Measurements from ENCODE around the gene NKX3-2. TPM values are rescaled to one million over a fixed set of nuclear protein-coding genes. Genes with fewer than 3 reads are reported as not detected.

Gene NKX3-2
- polyA plus RNA-seq, 3 donors, result not detected

DNA sequence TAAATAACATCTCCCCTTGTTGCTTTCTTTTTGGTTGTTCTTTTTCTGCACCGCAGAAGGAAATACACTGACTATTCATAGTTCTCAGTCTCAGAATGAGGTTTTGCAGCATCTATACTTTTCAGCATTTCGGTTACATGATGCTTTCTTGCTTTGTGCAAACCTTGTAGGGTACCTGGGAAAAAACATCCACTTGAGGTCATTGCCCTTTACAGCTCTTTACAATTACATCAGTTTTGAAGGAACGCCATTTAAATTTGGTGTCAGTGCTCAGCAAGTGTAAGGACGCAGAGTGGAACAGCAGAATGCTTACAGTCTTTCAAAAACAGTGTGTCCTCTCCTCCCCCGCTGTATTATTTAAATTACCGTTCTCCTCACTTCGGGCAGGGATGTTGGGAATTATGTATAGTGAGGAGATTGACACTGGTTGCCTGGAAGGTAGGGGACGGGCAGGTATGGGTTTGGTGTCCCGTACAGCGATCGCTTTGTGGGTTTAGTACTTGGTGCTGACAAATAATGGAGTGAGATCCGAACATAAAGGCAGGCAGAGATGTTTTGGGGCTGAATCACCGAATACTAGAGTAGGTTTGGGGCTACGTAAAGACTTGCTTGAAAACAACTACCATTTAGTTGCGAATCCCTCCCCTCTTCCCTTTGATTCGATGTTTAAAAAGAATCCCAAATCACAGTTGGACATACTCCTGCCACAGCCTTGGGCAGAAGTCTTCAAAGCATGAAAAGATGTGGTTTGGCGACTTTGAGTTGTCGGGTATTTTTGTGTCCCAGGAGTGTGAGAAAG is 2.0 kb upstream of the NKX3-2 start:
- DNase-seq (ENCODE audit: low read depth in 3 of 3, low spot score in 2 of 3), result no peak

DNA sequence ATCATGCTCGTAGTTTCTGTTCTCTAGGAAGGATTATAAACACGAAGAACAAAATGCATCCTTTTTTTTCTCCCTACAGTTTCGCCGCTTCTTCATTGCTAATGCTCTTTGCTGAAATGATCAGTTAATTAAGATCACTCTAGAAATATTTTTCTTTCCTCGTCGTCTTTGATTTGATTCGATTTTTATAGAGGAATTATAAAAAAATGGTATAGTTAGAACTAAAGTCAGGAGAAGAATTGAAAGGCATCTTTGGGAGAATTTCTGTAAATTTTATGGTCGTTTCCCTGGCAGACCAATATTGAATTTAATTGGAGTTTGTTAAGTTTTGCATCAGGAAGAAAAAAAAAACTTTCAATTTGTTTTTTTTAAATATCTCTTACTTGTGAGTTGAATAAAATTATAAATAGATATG is 1.1 kb upstream of the NKX3-2 start:
- no peak for DNase-seq (ENCODE audit: low read depth in 3 of 3, low spot score in 2 of 3)

DNA sequence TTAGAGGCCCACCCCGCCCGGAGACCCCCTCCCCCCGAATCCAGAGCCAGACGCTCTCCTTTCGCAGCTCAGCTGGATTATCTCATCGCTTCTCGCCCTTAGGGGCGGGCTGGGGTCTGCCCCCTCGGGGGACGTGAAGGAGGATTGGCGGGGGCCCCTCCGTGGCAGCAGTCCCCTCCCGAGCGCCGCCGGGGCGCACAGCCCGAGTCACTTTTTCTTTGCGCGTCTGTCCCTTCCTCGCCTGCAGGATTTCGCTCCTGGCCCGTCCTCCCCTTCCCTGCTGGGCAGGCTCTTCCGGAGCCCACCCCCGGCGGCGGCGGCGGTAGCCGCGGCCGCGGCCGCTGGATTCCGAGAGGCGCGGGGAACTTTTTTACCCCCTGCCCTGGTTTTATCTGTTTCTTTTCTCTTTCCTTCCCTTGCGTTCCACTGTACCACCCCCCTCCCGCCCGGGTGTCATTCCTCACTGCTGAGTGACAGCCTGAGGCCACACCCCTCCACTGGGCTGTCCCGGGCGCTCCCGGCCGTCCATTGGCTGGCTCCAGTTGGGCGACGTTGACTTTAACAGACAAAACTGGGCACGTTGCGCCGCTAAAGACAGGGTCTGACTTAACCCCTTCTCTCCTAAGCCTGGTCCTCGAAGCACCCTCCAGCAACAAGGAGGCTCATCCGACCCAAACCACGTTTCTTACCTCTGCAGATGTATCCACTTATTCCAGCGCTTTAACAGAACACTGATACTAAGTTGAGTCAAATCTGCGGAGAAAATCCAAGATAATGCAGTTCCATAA is 492 bp upstream of the NKX3-2 start:
- no peak for DNase-seq (ENCODE audit: low read depth in 3 of 3, low spot score in 2 of 3)

DNA sequence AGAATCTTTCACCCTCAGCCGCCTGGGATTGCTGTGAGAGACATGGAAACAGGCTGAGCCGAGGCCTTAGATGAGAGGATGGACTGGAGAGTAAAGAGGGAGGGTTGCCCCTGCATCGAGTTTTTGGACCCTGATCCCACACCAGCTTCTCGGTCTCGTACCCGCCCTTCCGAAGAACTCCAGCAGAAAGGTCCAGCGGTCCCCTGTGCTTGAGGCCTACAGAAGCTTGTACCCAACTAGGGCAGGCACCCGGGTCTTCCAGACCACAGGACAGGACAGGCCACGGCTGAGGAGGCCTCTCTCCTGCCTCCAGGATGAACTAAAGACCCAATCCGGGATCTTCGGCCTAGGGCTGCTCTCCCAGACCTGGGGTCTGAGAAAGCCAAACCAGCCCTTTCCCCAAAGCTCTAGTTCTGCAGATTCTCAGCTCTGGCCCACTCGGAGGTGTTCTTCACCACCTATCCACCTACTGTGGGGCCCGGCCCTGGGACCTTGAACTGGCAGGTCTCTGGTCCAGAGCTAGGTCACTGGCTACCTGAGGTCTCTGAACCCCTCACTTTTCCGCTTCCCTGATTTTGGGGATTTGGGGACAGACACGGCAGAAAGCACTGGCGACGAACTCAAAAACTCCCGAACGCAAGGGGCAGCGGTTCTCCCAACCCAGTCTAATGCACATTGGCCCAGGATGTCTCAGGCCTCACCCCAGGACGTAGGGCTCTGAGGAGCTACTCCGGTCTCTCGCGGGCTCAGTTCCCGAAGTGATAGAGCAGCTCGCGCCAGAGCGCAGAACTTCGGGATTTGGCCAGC is 1.1 kb downstream of the NKX3-2 start:
- DNase-seq (ENCODE audit: low read depth in 3 of 3, low spot score in 2 of 3), result no peak

DNA sequence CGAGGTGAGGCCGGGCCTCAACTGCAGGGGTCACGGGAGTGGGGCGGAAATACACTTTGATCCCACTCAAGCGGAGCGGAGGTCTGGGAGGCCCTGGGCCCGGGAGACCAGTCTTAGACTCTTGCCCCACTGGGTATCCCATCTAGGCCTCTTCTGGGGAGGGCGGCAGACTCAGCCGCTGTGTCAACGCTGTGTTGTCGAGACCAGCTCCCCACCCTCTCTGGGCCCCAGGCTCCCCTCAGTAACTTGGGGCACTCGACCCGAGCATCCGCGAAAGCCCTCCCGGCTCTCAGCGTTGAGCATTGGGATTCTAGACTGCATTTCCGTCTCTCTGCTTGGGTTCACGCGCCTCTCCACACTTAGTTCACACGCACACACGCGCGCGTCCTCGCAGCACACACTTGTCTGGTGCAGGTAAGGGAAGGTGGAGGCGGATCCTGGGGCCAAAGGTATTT is 1.7 kb downstream of the NKX3-2 start:
- DNase-seq (ENCODE audit: low read depth in 3 of 3, low spot score in 2 of 3), result no peak

DNA sequence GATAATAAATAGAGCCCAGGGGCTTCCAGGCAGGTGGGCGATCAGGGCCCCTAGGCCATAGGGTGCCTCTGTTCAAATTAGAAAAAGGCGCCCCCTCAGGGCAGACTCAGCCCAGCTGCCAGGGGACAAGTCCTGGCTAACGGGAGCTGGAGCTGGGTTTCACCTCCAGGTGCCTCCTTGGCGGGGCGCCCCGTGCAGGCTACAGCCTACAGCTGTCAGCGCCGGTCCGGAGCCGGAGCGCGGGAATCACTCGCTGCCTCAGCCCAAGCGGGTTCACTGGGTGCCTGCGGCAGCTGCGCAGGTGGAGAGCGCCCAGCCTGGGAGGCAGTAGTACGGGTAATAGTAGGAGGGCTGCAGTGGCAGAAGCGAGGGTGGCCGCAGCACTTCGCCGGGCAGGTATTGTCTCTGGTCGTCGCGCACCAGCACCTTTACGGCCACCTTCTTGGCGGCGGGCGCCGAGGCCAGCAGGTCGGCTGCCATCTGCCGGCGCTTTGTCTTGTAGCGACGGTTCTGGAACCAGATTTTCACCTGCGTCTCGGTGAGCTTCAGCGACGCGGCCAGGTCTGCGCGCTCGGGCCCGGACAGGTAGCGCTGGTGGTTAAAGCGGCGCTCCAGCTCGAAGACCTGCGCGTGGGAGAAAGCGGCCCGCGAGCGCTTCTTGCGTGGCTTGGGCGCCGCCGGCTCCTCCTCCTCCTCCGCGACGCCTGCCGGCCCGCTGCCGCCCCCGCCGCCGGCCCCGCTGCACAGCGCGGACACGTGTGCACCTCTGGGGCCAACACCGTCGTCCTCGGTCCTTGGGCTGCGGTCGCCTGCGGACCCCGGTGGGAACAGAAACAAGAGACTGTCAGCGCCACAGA is 2.4 kb downstream of the NKX3-2 start:
- no peak for DNase-seq (ENCODE audit: low read depth in 3 of 3, low spot score in 2 of 3)

DNA sequence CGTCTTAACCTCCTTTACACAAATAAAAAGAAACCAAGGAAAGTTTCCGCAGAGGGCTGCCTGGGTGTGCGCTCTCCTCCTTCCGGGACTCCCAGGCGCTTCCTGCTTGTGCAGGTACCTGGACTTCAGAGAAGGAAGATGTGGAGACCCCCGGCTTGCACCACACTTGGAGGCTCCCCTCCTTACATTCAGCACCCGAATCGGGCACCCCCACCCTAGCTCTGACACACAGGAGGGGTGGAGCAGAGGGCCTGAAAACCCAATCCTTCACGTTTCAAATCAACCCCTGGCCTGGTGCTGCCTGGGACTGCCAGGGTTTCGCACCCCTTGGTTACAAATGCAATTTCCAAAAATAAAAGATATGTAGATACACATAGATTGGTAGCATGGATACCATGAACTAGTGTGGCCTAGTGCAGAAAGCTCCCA is 3.1 kb downstream of the NKX3-2 start:
- DNase-seq (ENCODE audit: low read depth in 3 of 3, low spot score in 2 of 3), result no peak

DNA sequence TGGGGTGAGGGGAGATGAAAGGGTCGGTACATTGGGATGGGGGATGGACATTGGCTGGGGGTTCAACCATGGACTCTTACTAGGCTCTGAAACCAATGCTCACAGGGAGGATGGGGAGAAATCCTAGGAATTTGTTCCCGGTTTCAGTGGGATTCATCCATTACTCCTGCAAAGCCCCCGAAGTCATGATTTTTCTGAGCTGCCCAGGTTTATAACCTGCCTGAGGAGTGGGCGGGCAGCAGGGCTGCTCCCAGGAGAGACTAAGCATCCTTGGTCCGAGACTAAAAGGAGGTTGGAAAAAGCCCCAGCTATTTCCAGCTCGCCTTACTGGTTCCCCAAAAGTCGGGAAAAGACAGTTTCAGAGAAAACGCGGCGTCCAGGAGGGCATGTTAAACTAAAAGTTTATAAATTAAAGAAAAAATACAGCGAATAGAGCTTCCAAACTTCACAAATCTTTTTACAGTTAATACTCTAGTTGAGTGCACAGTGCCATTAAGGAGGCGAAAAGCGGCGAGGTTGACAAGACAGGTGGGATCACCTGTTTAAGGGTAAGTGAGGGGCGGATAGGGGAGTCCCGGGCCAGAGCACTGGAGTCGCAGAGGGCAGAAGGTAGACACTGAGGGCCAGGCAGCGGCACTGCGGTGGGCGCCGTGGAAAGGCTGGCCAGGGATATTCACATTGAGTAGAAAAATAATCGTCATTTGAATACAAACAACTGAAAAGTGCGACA is 3.7 kb downstream of the NKX3-2 start:
- no peak for DNase-seq (ENCODE audit: low read depth in 3 of 3, low spot score in 2 of 3)

DNA sequence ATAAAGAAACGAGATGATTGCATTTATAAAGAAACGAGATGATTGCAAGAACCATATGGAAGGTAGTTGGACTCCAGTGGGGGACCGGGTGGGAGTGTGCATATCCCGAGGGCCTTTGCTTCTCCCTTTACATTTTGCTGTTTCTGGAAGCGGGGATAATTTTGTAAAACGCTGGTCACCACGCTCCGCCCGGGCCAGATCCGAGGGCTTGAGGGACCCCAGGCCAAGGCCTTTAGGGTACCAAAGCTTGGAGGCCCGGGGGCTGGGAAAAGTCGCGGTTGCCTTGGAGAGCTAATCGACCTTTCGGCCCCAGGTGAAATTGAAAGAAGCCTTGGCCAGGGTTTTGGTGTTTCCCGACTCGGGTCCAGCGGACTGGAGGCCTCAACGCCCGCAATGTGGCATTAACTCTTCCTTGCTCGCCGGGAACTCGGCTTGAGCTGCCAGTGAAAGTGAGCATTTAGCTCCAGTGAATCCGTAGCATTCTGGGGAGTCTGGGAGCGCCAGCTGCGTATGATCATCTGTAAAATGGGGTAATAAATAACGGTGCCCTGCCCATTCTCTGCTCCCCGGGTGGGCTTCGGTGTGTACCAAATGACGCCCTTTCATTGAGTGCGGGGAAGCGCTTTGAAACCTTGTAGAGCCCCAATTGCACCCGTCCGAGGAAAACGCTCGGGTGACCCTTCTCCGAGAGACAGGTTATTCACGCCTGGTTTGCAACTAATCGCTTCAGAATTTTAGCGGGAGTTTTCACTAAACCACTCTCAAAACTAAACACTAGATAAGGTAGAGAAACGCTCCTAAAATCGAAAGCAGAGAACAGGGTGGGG is 4.5 kb downstream of the NKX3-2 start:
- DNase-seq (ENCODE audit: low read depth in 3 of 3, low spot score in 2 of 3), result no peak

DNA sequence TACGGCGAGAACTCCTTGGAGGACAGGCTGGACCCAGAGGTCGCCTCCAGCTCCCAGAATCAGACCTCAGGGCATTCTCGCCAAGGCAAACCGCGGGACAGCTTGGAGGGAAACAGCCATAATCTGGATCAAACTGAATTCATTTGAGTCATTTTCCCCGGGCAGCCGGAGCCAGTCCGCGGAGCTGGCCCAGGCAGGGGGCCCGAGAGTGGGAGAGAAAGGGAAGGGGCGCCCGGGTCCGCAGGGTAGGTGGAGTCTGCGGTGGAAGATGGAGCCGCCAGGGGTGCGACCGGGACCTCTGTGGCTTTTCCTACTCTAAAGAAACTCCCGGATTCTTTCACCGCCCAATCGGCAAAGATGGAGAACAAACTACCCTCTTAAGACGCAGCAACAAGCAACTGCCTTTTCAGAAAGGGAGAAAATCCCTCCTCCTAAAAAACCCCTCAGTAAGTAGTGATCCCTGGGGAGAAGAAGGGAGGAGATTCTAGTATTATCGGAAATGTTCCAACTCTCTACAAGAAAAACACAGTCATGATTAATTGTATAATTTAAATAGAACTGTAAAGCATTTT is 5.2 kb downstream of the NKX3-2 start:
- no peak for DNase-seq (ENCODE audit: low read depth in 3 of 3, low spot score in 2 of 3)

DNA sequence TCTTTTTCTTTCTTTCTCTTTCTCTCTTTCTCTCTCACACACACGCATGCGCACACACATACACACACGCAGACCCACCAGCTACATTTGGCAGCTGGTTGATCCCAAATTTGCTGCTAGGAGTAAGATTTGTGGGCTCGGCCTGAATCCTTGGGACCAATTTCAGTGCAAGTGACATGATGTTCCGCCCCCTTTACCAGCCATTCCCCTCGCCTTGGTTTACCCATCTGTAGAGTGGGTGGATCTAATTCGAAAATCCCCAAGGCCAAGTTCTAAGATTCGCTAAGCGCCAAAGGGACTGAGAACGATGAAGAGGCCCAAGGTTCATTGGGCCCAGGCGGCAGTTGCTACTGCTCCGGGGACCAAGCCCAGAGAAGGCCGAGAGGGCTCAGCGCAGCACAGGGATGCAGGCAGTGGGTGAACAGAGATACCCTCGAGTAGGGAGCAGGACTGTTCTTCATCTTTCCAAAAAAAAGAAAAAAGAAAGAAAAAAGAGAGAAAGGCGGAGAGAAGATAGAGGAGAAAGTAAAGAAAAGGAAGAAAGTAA is 5.8 kb downstream of the NKX3-2 start:
- DNase-seq (ENCODE audit: low read depth in 3 of 3, low spot score in 2 of 3), result no peak

DNA sequence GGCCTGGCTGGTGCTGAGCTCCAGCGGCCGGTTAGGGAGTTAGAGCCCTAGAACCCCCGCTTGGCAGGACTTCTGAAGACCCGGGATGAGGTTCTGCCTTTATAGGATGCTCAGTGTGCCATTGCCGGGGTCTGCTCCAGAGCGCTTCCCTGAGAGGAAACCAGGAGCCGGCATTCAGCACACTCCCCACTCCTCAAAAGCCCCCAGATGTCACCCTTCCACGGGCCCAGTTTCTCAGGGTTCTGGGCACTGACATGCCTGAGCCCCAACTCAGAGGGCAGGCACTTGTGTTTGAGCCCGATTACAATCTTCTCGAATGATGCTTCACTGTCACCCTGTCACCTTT is 6.5 kb downstream of the NKX3-2 start:
- no peak for DNase-seq (ENCODE audit: low read depth in 3 of 3, low spot score in 2 of 3)

DNA sequence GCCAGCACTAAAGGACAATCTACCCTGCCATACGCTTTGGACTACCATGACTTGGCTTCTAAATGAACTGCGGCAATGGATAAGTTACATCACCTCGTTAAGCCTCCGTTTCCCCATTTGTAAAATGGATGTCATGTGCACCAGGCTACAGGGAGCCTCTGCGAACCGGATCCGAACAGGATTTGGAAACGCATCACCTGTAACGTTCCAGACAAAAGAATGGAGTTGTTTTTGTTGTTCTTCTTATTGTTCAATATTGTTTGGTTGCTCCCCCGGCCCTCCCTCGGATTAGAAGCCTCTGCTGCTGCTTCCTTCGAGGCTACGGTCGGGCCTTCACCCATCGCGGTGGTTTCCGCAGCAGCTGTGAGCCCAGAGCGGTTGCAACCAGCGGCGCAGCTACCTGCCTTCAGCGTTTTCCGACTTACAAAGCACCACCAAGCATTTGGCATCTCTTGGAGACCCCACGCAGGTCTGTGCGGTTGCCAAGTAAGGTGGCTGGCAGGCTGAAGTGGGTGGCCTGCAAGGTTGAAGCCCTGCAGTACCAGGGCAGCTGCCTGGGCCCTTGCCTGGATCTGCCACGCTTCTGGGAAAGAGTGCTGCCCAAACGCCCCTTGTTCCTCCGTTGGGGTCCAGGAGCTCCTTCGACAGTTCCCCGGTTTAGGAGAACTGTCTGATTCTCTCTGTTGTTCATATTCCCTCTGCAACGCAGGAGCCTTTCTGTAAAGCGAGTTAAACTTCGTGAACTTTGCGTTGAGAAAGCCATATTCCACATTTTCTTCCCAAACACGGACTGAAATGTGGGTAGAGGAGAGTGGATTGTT is 7.1 kb downstream of the NKX3-2 start:
- DNase-seq (ENCODE audit: low read depth in 3 of 3, low spot score in 2 of 3), result no peak

DNA sequence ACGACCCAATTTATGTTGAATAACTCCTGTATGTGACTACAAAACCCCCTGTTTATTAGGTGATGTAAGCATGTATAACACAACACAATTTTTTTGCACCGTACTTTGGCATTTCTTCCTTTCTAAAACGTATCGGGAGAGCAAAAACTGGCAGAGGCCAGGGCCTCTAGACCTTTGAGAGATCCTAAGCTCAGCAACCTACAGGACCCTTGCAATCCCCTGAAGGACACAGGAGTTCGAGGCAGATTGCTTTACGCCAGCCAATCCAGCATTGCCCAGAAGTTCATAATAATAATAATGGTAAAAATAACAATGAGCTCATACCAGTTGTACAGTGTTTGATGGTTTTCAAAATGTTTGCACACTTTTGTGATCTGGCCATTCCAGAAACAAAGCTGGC is 7.7 kb downstream of the NKX3-2 start:
- DNase-seq (ENCODE audit: low read depth in 3 of 3, low spot score in 2 of 3), result no peak

DNA sequence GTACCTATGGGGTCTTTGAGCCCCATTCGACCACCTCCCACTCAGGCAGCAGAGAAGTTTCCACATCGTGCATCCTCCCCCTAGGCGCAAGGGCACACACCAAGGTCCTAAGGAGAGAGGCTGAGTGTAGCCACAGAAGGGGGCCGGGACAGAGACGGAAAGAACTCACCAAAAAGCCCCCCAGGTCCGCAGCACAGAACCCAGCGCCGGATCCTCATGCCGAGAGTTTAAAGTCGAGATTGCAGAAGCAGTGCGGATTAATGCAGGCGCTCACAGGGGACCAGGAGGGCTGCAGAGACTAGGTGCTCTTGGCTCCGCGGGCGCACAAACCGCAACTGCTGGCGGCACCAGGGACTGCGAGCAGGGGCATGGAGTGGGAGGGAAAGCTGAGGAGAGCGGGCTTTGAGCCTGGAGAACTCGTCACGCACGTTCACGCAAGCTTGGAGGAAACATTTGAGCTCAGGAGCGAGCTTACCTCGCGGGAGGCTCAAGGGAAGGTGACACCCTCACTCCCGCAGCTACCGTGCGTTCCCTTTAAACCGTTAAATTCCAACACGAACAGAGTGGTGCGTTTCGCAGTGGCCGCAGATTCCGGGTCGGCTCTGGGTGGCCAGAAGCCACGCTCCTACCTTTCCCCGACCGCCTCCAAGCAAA is 8.5 kb downstream of the NKX3-2 start:
- no peak for DNase-seq (ENCODE audit: low read depth in 3 of 3, low spot score in 2 of 3)

DNA sequence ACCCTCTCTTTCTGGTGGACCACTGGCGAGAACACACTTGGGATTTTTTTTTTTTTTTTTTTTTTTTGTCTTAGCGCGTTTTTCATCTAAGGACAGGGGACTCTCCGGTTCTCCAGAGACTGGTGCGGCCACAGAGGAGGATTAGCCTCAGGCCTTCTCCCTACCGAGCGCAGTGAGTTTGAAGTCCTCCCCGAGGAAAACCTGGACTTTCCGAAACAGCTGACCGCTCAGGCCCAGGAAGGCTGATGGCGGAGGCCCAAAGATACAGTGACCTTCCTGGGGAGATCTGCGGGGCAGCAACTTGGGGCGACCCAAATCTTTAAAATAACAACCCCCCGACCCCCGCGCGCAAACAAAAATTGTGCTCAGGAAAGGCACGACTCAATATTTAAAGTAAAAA is 9.2 kb downstream of the NKX3-2 start:
- DNase-seq (ENCODE audit: low read depth in 3 of 3, low spot score in 2 of 3), result no peak
